GM23338 (cell line): ENCODE measurements around the gene TAT. TPM values are rescaled to one million over a fixed set of nuclear protein-coding genes. Genes with fewer than 3 reads are reported as not detected.

Experiments
- ATAC-seq: fragments of 200-7000 bp; cut with Tn5 transposase; 3 replicates; pipeline ENCODE4 v1.9.1; 2020
- DNase-seq: peaks from one replicate; pipeline ENCODE4 v3.0.0-alpha.2; 2015; ENCODE audit warnings: low spot score
- H2AFZ ChIP-seq: fragments of 200-600 bp; sonication (generic); 2 replicates; pipeline ENCODE4 v1.8.0; 2016; ENCODE audit warnings: antibody characterized with exemption, mild to moderate bottlenecking, moderate library complexity
- H3F3A ChIP-seq: fragments of 200-600 bp; sonication (generic); replicated peaks from 2 replicates; pipeline ENCODE4 v1.8.0; 2017; ENCODE audit warnings: antibody characterized with exemption, mixed run types, low read depth
- H3K27ac ChIP-seq: fragments of 200-600 bp; sonication (generic); 2 replicates; pipeline ENCODE4 v1.6.1; 2016; ENCODE audit warnings: low read depth
- H3K27me3 ChIP-seq: fragments of 200-600 bp; sonication (generic); 2 replicates; pipeline ENCODE4 v1.8.0; 2016; ENCODE audit warnings: mild to moderate bottlenecking, mixed run types, moderate library complexity; ENCODE audit not compliant: insufficient read depth
- H3K36me3 ChIP-seq: fragments of 200-600 bp; sonication (generic); 2 replicates; pipeline ENCODE4 v1.8.0; 2016; ENCODE audit warnings: mild to moderate bottlenecking; ENCODE audit not compliant: insufficient read depth
- H3K4me1 ChIP-seq: fragments of 200-600 bp; sonication (generic); 2 replicates; pipeline ENCODE4 v1.8.0; 2016; ENCODE audit warnings: mild to moderate bottlenecking, moderate library complexity; ENCODE audit not compliant: insufficient read depth
- H3K4me2 ChIP-seq: fragments of 200-600 bp; sonication (generic); 2 replicates; pipeline ENCODE4 v1.7.1; 2017; ENCODE audit warnings: mixed run types
- H3K4me3 ChIP-seq: fragments of 200-600 bp; sonication (generic); 2 replicates; pipeline ENCODE4 v1.6.1; 2016; ENCODE audit warnings: mixed run types
- H3K79me2 ChIP-seq: fragments of 200-600 bp; sonication (generic); replicated peaks from 2 replicates; pipeline ENCODE4 v1.8.0; 2017; ENCODE audit warnings: mild to moderate bottlenecking; ENCODE audit not compliant: insufficient read depth
- H3K9me2 ChIP-seq: fragments of 200-600 bp; sonication (generic); 2 replicates; pipeline ENCODE4 v1.8.0; 2017; ENCODE audit not compliant: insufficient read depth
- H4K20me1 ChIP-seq: fragments of 200-600 bp; sonication (generic); replicated peaks from 2 replicates; pipeline ENCODE4 v1.8.0; 2017; ENCODE audit warnings: mild to moderate bottlenecking; ENCODE audit not compliant: insufficient read depth
- H3K27ac Mint-ChIP-seq: 2 replicates; pipeline ENCODE4 v1.8.0; 2020; ENCODE audit warnings: inconsistent platforms, mild to moderate bottlenecking, moderate library complexity, mixed read lengths
- H3K27me3 Mint-ChIP-seq: 3 replicates; pipeline ENCODE4 v1.8.0; 2022; ENCODE audit warnings: low read depth, mild to moderate bottlenecking, moderate library complexity, mixed read lengths, inconsistent platforms; ENCODE audit not compliant: insufficient read depth, poor library complexity
- H3K36me3 Mint-ChIP-seq: 3 replicates; pipeline ENCODE4 v1.8.0; 2021; ENCODE audit warnings: low read depth, mild to moderate bottlenecking, inconsistent platforms, moderate library complexity, mixed read lengths
- H3K4me1 Mint-ChIP-seq: 3 replicates; pipeline ENCODE4 v1.8.0; 2020; ENCODE audit warnings: mild to moderate bottlenecking, inconsistent platforms, mixed read lengths
- H3K4me3 Mint-ChIP-seq: 3 replicates; pipeline ENCODE4 v1.8.0; 2021; ENCODE audit warnings: moderate library complexity, mild to moderate bottlenecking, inconsistent platforms, mixed read lengths
- H3K9me3 Mint-ChIP-seq: 3 replicates; pipeline ENCODE4 v1.8.0; 2020; ENCODE audit warnings: moderate library complexity, mild to moderate bottlenecking, inconsistent platforms, mixed read lengths
- CREB1 ChIP-seq: fragments of 250-450 bp; sonication (Bioruptor Pico); IDR thresholded peaks from 2 replicates; pipeline ENCODE4 v1.5.0; 2020; ENCODE audit warnings: low read depth, mild to moderate bottlenecking, moderate library complexity
- JUNB ChIP-seq: IDR thresholded peaks from one replicate; pipeline ENCODE4 v1.6.1; 2016; ENCODE audit warnings: antibody characterized with exemption; ENCODE audit not compliant: unreplicated experiment
- NANOG ChIP-seq: IDR thresholded peaks from 2 replicates; pipeline ENCODE4 v1.6.1; 2016; ENCODE audit warnings: antibody characterized with exemption, borderline replicate concordance
- REST ChIP-seq: IDR thresholded peaks from one replicate; pipeline ENCODE4 v1.6.1; 2018; ENCODE audit warnings: antibody characterized with exemption; ENCODE audit not compliant: unreplicated experiment
- ZNF331 ChIP-seq: fragments of 250-450 bp; sonication (Bioruptor Pico); IDR thresholded peaks from 2 replicates; pipeline ENCODE4 v1.5.0; 2020; ENCODE audit warnings: low read depth, mild to moderate bottlenecking, moderate library complexity
- polyA plus RNA-seq: library from polyadenylated mRNA; unstranded; fragments of >200 nt; fragmentation: Nextera tagmentation; extraction: Ambion mirVana; gene quantifications from 2 replicates; pipeline ENCODE4 v1.2.1, GENCODE V29; 2016
- total RNA-seq: library from RNA; depleted of rRNA; stranded (reverse); fragments of >200 nt; shearing (Covaris generic); gene quantifications from 2 replicates; pipeline ENCODE4 v1.2.3, GENCODE V29; 2014
- TF ChIP-seq, protein P1 (sequence below): IDR thresholded peaks from 2 replicates; pipeline ENCODE4 v1.6.1; 2016; ENCODE audit warnings: antibody characterized with exemption
- TF ChIP-seq, protein P2 (sequence below): fragments of 250-450 bp; sonication (Bioruptor Pico); IDR thresholded peaks from 2 replicates; pipeline ENCODE4 v1.5.0; 2020; ENCODE audit warnings: mild to moderate bottlenecking, moderate library complexity

The TAT gene
- total and polyA plus RNA-seq, 2 experiments from 2014 or later, result 0.05 TPM; not detected in 1

GRCh38 chr16:71584543-71585317 is 7.8 kb upstream of the TAT start:
- H3K27ac Mint-ChIP-seq, result no peak overlapping the region
- no peak for ATAC-seq

More at GRCh38 chr16:71584543-71585317, 7.8 kb upstream of the TAT start:
- Histone ChIP-seq H3K27me3 (no peaks in the 10 kb centered on the region), H3F3A (no peaks in the 10 kb centered on the region), H3K4me3 (no peak overlapping the region), H3K4me1 (no peaks in the 10 kb centered on the region), H2AFZ (no peak overlapping the region), H3K4me2 (no peak overlapping the region), H4K20me1 (no peaks in the 10 kb centered on the region), H3K36me3 (no peaks in the 10 kb centered on the region), H3K27ac (no peak overlapping the region), H3K79me2 (no peaks in the 10 kb centered on the region), H3K9me2 (no peaks in the 10 kb centered on the region)
- H3K4me1 Mint-ChIP-seq, result no peaks in the 10 kb centered on the region
- no peak for DNase-seq
- TF ChIP-seq, protein P1, sequence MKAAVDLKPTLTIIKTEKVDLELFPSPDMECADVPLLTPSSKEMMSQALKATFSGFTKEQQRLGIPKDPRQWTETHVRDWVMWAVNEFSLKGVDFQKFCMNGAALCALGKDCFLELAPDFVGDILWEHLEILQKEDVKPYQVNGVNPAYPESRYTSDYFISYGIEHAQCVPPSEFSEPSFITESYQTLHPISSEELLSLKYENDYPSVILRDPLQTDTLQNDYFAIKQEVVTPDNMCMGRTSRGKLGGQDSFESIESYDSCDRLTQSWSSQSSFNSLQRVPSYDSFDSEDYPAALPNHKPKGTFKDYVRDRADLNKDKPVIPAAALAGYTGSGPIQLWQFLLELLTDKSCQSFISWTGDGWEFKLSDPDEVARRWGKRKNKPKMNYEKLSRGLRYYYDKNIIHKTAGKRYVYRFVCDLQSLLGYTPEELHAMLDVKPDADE, result no peak
- TF ChIP-seq CREB1 (CRISPR knock-in tag) (no peak), JUNB (no peak), REST (no peak), NANOG (no peak), ZNF331 (CRISPR knock-in tag) (no peak)
- TF ChIP-seq, protein P2, sequence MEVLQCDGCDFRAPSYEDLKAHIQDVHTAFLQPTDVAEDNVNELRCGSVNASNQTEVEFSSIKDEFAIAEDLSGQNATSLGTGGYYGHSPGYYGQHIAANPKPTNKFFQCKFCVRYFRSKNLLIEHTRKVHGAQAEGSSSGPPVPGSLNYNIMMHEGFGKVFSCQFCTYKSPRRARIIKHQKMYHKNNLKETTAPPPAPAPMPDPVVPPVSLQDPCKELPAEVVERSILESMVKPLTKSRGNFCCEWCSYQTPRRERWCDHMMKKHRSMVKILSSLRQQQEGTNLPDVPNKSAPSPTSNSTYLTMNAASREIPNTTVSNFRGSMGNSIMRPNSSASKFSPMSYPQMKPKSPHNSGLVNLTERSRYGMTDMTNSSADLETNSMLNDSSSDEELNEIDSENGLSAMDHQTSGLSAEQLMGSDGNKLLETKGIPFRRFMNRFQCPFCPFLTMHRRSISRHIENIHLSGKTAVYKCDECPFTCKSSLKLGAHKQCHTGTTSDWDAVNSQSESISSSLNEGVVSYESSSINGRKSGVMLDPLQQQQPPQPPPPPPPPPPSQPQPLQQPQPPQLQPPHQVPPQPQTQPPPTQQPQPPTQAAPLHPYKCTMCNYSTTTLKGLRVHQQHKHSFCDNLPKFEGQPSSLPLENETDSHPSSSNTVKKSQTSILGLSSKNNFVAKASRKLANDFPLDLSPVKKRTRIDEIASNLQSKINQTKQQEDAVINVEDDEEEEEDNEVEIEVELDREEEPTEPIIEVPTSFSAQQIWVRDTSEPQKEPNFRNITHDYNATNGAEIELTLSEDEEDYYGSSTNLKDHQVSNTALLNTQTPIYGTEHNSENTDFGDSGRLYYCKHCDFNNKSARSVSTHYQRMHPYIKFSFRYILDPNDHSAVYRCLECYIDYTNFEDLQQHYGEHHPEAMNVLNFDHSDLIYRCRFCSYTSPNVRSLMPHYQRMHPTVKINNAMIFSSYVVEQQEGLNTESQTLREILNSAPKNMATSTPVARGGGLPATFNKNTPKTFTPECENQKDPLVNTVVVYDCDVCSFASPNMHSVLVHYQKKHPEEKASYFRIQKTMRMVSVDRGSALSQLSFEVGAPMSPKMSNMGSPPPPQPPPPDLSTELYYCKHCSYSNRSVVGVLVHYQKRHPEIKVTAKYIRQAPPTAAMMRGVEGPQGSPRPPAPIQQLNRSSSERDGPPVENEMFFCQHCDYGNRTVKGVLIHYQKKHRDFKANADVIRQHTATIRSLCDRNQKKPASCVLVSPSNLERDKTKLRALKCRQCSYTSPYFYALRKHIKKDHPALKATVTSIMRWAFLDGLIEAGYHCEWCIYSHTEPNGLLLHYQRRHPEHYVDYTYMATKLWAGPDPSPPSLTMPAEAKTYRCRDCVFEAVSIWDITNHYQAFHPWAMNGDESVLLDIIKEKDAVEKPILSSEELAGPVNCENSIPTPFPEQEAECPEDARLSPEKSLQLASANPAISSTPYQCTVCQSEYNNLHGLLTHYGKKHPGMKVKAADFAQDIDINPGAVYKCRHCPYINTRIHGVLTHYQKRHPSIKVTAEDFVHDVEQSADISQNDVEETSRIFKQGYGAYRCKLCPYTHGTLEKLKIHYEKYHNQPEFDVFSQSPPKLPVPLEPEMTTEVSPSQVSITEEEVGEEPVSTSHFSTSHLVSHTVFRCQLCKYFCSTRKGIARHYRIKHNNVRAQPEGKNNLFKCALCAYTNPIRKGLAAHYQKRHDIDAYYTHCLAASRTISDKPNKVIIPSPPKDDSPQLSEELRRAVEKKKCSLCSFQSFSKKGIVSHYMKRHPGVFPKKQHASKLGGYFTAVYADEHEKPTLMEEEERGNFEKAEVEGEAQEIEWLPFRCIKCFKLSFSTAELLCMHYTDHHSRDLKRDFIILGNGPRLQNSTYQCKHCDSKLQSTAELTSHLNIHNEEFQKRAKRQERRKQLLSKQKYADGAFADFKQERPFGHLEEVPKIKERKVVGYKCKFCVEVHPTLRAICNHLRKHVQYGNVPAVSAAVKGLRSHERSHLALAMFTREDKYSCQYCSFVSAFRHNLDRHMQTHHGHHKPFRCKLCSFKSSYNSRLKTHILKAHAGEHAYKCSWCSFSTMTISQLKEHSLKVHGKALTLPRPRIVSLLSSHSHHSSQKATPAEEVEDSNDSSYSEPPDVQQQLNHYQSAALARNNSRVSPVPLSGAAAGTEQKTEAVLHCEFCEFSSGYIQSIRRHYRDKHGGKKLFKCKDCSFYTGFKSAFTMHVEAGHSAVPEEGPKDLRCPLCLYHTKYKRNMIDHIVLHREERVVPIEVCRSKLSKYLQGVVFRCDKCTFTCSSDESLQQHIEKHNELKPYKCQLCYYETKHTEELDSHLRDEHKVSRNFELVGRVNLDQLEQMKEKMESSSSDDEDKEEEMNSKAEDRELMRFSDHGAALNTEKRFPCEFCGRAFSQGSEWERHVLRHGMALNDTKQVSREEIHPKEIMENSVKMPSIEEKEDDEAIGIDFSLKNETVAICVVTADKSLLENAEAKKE (CRISPR knock-in tag), result no peak
- peaks cover 5% of the 10 kb centered on the region for H3K27me3 Mint-ChIP-seq
- H3K4me3 Mint-ChIP-seq, result no peak overlapping the region
- H3K9me3 Mint-ChIP-seq, result peaks cover 10% of the 10 kb centered on the region; the same call in 2 of the 3 replicates
- H3K36me3 Mint-ChIP-seq, result no peaks in the 10 kb centered on the region
